Activated CD8-positive, alpha-beta memory T cell treated with anti-CD3 and anti-CD28 coated beads, Interleukin-2, amount 50 U/mL, for 1 hour (primary cell): ENCODE data around the gene ARHGAP30.

Experiments
- DNase-seq: peaks from one replicate; pipeline ENCODE4 v3.0.0-alpha.2; 2020; ENCODE audit errors: extremely low read depth

Gene ARHGAP30

DNA sequence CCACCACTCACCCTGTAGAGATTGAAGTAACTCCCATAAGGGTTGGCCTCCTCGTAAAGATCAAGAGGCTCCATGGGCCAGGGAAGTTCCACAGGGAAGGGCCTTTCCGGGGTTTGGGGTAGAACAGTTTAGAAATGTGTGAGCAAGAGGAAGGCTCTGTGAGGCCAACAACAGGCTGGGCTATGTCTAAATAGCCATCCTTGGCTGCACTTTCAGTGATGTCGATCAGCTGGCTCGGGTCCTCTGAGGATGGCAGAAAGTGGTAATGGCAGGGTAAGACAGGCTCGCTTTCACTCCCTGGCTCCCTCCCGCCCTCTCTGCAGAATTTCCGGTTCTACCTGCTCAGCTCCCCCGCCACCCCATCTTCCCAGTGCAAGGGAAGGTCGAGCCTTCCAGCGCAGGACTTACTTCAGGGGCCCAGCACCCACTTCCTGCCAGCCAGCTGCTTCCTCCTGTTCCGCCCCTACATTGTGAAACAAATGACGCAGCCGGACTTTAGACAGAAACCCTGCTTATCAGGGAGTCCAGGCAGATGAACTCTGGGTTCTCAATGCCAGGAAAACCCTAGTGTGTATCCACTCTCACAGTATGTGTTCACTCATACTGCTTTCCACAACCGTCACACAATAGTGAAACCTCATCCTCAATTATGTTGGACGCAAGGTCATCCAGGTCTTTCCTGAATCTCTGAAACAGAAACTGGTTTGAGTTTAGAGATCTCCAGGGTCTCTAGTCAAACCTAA is 56.0 kb downstream of the ARHGAP30 start:
- peak; percentile 34 for DNase-seq

DNA sequence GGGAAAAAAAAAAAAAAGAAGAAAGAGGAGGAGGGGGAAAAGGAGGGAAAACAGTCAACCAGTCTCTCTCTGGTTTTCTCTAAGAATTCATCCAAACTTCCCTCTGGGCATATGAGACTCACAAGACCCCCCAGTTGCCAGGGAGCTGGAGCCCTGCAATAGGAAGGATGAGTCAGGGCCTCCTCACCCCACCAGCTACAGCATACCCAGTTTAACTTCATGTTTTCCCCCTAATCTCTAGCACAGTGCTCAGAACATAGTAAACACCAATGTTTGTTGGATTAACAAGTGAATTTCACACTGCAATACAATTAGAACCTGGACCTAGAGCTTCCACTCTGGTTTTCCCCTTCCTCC is 56.6 kb downstream of the ARHGAP30 start:
- DNase-seq: no peak

DNA sequence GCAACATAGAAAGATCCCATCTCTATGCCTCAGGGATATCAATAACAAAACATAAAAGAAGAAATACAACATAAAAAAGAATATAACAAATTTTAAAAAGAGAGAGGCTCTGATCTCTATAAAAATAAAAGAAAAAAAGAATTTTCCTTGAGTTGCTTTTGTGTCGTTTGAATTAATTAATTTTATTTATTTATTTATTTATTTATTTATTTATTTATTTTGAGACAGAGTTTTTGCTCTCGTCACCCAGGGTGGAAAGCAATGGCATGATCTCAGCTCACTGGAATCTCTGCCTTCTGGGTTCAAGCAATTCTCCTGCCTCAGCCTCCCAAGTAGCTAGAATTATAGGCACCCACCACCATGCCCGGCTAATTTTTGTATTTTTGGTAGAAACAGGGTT is 57.3 kb downstream of the ARHGAP30 start:
- no peak for DNase-seq

DNA sequence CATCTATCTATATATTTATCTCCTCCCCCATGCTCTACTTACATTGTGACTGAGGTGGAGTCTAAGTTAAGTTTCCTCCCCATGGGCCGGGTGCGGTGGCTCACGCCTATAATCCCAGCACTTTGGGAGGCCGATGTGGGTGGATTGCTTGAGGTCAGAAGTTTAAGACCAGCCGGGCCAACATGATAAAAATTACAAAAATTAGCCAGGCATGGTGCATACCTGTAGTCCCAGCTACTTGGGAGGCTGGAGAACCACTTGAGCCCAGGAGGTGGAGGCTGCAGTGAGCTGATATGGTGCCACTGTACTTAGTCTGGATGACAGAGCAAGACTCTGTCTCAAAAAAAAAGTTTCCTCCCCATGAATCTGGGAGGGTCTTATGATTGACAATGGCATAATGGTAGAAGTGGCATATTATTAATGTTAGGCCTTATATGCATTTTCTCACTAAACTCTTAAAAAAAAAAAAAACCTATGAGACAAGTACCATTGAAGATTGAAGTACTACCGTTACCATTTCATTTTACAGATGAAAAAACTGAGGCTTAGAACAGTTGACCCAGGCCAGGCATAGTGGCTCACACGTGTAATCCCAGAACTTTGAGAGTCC is 60.0 kb downstream of the ARHGAP30 start:
- DNase-seq: no peak

DNA sequence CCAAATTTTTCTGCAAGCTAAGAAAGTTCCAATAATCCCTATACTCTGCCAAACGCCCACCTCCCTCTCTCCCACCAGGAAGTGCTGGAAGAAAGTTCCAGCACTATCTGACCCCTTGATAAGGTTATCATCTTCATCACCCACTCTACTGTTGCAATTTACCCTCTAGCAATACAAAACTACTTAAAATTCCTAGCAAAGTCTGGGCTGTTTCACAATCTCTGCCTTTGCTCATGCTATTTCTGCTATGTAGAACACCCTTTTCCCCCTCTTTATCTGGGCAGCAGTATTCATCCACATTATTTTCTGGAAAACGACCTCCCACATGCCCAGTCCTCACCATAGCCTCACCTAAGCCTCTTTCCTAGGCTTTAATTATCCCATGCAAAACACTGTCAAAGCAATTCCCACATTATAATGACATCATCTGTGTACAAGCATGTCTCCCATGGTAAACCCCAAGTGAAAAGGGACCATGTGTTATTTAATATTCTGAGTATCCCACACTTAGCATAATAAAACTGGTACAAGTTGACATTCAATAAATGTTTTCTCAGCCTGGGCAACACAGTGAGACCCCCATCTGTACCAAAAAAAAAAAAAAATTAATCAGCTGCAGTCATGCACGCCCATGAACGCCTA is 60.7 kb downstream of the ARHGAP30 start:
- no peak for DNase-seq

DNA sequence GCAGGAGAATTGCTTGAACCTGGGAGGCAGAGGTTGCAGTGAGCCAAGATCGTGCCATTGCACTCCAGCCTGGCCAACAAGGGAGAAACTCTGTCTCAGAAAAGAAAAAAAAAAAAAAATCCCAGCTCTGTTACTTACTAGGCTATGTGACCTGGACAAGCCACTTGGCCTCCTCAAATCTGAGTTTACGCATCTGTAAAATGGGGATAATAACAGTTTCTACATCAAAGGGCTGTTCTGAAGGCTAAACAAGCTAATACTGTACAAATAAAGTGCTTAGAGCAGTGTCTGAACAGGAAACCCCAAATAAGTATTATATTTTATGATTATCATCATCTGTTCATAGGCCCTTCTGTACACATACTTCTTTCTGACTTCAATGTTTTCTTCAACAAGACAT is 62.3 kb downstream of the ARHGAP30 start:
- no peak for DNase-seq

DNA sequence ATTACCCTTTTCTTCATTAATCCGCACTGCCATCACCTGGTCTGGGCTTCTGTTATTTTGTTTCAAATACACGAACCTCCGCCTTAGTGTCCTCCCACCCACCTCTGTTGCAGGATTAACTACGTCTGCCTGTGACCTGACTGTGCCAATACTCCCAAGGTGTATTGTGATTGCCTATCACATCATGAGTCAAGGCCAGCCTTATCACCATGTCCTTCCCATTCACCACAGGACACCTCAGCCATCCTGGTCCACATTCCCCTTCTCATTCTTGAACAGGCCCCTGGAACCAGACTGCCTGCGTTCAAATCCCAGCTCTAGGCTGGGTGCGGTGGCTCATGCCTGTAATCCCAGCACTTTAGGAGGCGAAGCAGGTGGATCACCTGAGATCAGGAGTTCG is 63.1 kb downstream of the ARHGAP30 start:
- no peak for DNase-seq

DNA sequence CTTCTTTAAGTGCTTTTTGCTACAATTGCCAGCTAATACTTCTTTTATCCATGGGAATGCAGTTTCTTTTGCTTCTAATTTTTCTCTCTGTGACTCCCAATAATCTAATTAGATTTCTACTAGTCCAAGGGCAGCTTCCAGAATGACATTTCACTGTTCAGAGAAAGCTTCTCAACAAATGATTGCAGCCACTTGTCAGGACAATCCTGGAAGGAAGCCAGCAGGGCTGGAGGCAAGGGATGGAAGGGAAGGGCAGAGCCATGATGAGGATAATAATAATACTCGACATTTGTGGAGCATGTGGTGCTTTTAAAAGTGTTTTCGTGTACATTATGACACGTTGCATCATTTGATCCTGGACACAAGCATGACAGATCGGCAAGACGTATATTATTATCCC is 68.2 kb downstream of the ARHGAP30 start:
- DNase-seq: no peak

DNA sequence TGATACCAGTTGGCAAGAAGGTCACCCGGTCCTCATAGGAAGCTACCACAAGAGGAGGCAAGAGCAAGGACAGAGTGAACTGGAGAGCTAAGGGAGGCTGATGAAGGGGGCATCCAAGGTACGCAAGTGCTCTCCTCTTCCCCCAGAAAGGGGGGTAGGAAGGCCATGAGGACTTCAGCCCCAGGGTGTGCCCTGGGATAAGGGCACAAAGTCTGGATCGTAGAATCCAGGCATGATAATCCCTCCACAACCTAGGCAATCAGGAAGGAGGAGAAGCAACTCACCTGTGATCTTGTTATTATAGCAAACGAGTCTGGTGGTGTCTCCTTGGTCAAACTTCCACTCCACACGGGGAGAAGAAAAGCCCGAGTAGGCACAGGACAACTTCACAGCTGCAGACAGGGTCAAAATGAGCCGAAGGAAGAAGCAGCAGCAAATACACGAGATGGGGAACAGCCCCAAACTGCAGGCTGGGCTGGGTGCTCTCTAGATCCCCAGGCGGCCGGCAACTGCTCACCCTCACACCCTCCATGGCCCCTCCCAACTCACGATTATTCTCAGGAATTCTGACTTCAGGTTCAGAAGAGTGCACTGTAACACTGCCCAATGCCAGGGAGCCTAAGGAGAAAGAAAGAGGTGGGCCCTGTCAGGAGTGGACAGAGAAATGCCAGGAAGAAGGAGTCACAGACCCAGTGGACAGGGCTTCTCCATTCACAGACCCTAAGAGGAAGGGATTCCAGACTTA is 68.8 kb downstream of the ARHGAP30 start:
- no peak for DNase-seq

DNA sequence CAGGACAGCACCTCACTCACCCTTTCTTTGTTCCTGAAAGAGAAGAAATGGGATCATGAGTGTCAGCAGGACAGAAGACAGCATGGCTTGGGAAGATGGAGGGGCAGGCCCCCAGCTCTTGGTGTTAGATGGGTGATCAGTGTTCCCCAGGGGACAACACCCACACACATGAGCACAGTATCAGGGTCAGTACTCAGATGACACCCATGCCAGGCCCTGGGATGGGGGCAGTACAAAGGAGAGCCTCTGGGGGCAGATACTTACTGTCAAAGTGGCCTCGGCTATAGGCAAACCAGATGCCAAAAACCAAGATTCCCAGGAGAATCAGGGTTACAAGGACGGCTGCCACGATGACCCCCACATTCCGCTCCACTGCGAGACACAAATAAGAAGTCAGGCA is 70.3 kb downstream of the ARHGAP30 start:
- DNase-seq: no peak

DNA sequence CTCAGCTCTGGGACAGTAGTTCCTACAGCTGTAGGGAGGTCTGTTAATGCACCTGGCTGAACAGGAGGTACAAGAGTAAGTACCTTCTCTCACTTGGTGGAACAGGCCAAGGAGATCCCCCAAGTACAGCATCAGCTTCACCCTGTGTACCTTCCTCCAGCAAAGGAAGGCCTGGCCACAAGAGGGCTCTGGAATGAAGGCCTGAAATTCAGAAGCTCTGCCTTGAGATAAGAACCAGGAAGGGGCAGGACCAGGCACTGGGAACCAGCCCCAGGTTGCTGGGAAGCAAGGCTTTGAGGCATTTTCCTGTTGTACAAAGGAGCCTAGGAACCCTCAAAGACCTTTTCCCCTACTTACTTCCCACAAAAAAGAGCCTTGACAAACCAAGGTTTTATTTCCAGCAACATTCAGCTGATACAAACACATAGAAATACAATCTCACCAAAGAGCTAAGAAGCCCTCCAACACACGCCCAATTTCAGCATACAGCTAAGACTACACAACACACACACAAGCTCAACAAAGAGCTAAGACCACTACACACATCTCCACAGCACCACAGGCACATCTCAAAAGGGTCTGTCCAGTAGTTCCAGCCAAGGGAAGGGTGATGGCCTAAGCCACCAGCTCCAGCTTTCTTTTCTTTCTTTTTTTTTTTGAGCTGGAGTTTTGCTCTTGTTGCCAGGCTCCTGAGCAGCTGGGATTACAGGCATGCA is 72.2 kb downstream of the ARHGAP30 start:
- DNase-seq: no peak
